ENCODE data around the gene TMEM208.
A peak's percentile ranks its signal among the peaks of the same experiment; 100 is the strongest.

Gene TMEM208

GRCh38 chr16:67202426-67202825, 24.5 kb upstream of the TMEM208 start:
- no peak for TF ChIP-seq CTCF (IDR thresholded peaks at IDR 0.05; ENCODE audit: control insufficient read depth, extremely low read depth, insufficient read depth)
- DNase-seq (ENCODE audit: low read depth) = no peak

GRCh38 chr16:67202956-67203493, 23.9 kb upstream of the TMEM208 start:
- H3K4me3 ChIP-seq (ENCODE audit: low read depth, low read length) = no peak overlapping the region
- no peak for TF ChIP-seq CTCF (IDR thresholded peaks at IDR 0.05; ENCODE audit: control insufficient read depth, extremely low read depth, insufficient read depth)
- DNase-seq (ENCODE audit: low read depth) = no peak

More at GRCh38 chr16:67202426-67202825, 24.5 kb upstream of the TMEM208 start:
- no peak overlapping the region for H3K4me3 ChIP-seq (ENCODE audit: low read depth, low read length)

DNA sequence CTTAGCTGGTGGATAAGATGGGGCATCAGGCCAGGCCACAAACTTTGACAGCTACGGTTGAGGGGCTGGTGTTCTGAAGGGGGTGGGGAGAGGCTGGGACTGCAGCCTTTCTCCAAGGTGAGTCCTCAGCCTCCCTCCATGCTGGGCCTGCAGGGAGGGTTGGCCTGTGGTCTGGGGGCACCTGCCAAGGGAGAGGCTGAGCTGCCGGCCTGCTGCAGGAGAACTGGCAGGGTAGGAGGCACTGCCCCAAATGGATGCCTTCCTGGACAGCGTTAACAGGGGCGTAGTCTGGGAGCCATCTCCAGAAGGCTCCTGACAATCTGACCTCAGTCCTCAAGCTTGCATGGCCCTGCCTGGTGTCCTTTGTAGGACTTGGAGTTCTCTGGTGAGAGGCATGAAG, 22.9 kb upstream of the TMEM208 start:
- TF ChIP-seq CTCF (IDR thresholded peaks at IDR 0.05; ENCODE audit: control insufficient read depth, extremely low read depth, insufficient read depth) = no peak
- no peak overlapping the region for H3K4me3 ChIP-seq (ENCODE audit: low read depth, low read length)
- no peak for DNase-seq (ENCODE audit: low read depth)

GRCh38 chr16:67206129-67206837, 20.6 kb upstream of the TMEM208 start:
- no peak for DNase-seq (ENCODE audit: low read depth)
- H3K4me3 ChIP-seq (ENCODE audit: low read depth, low read length) = no peak overlapping the region
- no peak for TF ChIP-seq CTCF (IDR thresholded peaks at IDR 0.05; ENCODE audit: control insufficient read depth, extremely low read depth, insufficient read depth)

DNA sequence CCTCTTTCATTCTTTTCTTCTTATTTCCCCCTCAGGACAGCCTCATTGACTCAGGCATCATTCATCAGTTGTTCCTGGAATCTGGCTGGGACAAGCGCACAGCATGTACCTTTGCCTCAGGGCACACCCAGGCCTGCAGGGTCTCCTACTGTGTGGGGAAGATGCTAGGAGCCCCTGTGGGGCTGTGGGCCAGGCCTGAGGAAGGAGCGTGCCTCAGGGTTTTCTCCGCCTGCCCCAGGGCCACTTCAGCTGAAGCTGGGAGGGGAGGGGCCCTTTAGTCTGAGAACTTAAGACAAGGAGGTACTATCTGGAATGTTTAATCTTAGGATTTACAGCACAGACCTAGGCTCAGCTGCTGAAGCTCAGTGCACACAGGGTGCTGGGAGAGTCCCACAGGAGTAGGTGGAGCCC, 20.1 kb upstream of the TMEM208 start:
- H3K4me3 ChIP-seq (ENCODE audit: low read depth, low read length) = no peak overlapping the region
- TF ChIP-seq CTCF (IDR thresholded peaks at IDR 0.05; ENCODE audit: control insufficient read depth, extremely low read depth, insufficient read depth) = no peak
- DNase-seq (ENCODE audit: low read depth) = no peak

- no peak for TF ChIP-seq CTCF (IDR thresholded peaks at IDR 0.05; ENCODE audit: control insufficient read depth, extremely low read depth, insufficient read depth)
- peak; percentile 71 for DNase-seq (ENCODE audit: low read depth)
- 0 out of 2 replicates have a peak overlapping the region, but pooled peaks have one; percentile 17 for H3K4me3 ChIP-seq (ENCODE audit: low read depth, low read length)
These were observed 19.5 kb upstream of the TMEM208 start for GRCh38 chr16:67207249-67208091.

All from LNCaP clone FGC (cell line).